ENCODE data around the gene LCN10. TPM values are rescaled to one million over a fixed set of nuclear protein-coding genes. Genes with fewer than 3 reads are reported as not detected.
A peak's percentile ranks its signal among the peaks of the same experiment; 100 is the strongest.

LCN10 gene
- total and polyA plus RNA-seq, 5 donors from 2014 or later, result 0.30 to 3.9 (median 2.6) TPM

DNA sequence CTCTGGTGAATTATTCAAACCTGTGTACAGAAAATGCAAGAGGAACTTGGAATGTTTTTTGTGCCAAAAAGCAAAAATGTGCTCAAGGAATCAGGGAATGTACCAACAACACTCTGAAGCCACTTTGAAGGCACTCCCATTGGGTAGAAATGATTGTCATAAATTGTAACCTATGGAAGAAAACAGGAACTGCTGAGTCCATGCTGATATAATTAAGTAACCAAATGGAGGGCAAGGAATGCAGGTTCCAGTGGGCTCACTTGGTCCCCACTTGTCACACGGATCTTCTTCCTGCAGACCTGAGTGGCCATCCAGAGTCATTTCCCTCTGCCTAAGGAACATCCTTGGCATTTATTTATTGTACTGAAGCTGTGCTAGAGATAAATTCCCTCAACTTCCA, 8.5 kb upstream of the LCN10 start:
- Mint-ChIP-seq H3K27ac (no peak overlapping the region), H3K36me3 (no peaks in the 10 kb centered on the region), H3K9me3 (peaks cover 2 to 22% (median 7%) of the 10 kb centered on the region in 7 donors), H3K27me3 (peaks cover 15% of the 10 kb centered on the region), H3K4me3 (no peak overlapping the region), H3K4me1 (no peaks in the 10 kb centered on the region)
- DNase-seq (no peak), ATAC-seq (ENCODE audit: low read depth in 2 of 2) (no peak)
- peaks cover 12 to 21% of the 10 kb centered on the region in 2 experiments for H3K9me3 ChIP-seq (ENCODE audit: control insufficient read depth in 2 of 2, low read length in 2 of 2)
- no peak overlapping the region for H3K27ac ChIP-seq (ENCODE audit: insufficient read depth, low read length, poor library complexity, severe bottlenecking)
- no peaks in the 10 kb centered on the region for H3K27me3 ChIP-seq (ENCODE audit: control insufficient read depth, insufficient read depth, low read length)
- H3K4me1 ChIP-seq (ENCODE audit: control insufficient read depth, insufficient read depth, low read length, poor library complexity, severe bottlenecking), result no peaks in the 10 kb centered on the region
- H3K36me3 ChIP-seq (ENCODE audit: control insufficient read depth, insufficient read depth, low read length), result no peaks in the 10 kb centered on the region
- no peak overlapping the region for H3K4me3 ChIP-seq (ENCODE audit: low read depth, low read length)

DNA sequence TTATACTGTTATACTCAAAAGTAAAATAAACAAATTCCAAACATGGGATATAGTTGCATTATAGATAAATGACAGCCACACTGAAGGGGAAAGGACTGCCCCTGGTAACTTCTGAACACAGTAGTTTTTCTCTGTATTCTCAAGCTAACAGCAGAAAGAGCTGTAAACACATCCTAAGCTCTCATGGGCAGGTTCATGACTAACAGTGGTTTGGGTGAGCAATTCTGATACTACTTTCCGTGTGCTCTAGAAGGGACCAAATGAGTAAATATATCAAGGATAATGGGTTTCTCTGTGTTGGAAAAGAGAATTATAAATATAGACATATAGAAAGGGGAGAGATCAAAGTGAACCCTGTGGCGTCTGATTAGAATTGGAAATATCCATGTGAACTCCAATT, 7.8 kb upstream of the LCN10 start:
- H3K27me3 ChIP-seq (ENCODE audit: control insufficient read depth, insufficient read depth, low read length), result no peaks in the 10 kb centered on the region
- Mint-ChIP-seq H3K4me3 (no peak overlapping the region), H3K4me1 (no peaks in the 10 kb centered on the region), H3K36me3 (no peaks in the 10 kb centered on the region), H3K27ac (no peak overlapping the region), H3K9me3 (peaks cover 1 to 20% (median 7%) of the 10 kb centered on the region in 7 donors), H3K27me3 (peaks cover 15% of the 10 kb centered on the region)
- ATAC-seq (ENCODE audit: low read depth in 2 of 2), result peak in 1 of 2 donors; percentile 34
- no peak overlapping the region for H3K4me3 ChIP-seq (ENCODE audit: low read depth, low read length)
- H3K9me3 ChIP-seq (ENCODE audit: control insufficient read depth in 2 of 2, low read length in 2 of 2), result peaks cover 10 to 21% of the 10 kb centered on the region in 2 experiments
- no peaks in the 10 kb centered on the region for H3K36me3 ChIP-seq (ENCODE audit: control insufficient read depth, insufficient read depth, low read length)
- peak in 1 of 3 donors; percentile 19 for DNase-seq
- no peaks in the 10 kb centered on the region for H3K4me1 ChIP-seq (ENCODE audit: control insufficient read depth, insufficient read depth, low read length, poor library complexity, severe bottlenecking)
- no peak overlapping the region for H3K27ac ChIP-seq (ENCODE audit: insufficient read depth, low read length, poor library complexity, severe bottlenecking)

DNA sequence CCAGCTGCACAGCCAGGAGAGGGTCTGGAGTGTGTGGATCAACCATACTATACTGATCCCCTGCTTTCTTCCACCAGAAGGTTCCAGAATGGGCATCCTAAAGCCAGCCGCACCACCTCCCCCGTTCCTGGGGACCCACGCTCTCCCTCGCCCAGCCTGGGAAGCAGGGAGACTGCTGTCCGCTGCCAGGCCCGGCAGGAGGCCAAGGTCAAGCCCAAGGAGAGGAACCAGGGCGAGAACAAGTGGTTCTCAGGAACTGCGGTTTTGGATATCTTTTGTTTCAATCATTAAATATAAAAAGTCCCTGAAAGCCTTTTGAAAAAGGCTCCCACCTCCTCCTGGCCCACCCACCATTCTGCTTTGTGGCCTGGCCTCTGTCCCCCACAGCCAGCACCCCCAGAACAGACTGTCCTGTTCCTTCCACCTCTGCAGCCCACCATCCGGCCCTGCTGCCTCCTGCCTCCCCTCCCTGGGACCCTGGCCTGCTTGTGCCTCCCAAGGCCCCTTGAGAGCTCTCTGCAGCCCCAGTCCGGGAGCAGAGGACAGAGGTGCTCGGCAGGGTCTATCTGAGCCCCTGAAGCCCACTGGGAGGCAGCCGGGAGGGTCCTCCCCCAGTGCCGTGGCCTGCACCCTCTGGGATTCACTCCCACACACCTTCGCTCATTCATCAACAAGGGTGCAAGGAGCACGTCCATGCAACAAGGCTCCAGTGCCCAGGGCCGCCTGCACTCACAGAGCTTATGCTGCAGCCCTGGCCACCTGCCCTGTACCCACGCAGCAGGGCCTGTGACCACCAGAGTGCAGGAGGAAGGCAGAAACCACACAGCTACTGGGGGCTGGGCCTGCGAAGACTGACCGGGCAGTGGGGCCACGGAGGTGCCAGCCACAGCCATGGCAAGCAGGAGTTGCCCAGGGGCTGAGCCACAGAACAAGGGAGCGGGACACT, 6.2 kb upstream of the LCN10 start:
- Histone ChIP-seq H3K27me3 (ENCODE audit: control insufficient read depth, insufficient read depth, low read length) (no peaks in the 10 kb centered on the region), H3K27ac (ENCODE audit: insufficient read depth, low read length, poor library complexity, severe bottlenecking) (no peak overlapping the region), H3K4me3 (ENCODE audit: low read depth, low read length) (no peak overlapping the region), H3K9me3 (ENCODE audit: control insufficient read depth in 2 of 2, low read length in 2 of 2) (peaks cover 10 to 21% of the 10 kb centered on the region in 2 experiments), H3K36me3 (ENCODE audit: control insufficient read depth, insufficient read depth, low read length) (no peaks in the 10 kb centered on the region), H3K4me1 (ENCODE audit: control insufficient read depth, insufficient read depth, low read length, poor library complexity, severe bottlenecking) (no peaks in the 10 kb centered on the region)
- Mint-ChIP-seq H3K4me1 (no peaks in the 10 kb centered on the region), H3K4me3 (no peak overlapping the region), H3K9me3 (peaks cover 1 to 20% (median 7%) of the 10 kb centered on the region in 7 donors), H3K27me3 (peaks cover 15% of the 10 kb centered on the region), H3K27ac (no peak overlapping the region), H3K36me3 (no peaks in the 10 kb centered on the region)
- DNase-seq, result no peak
- no peak for ATAC-seq (ENCODE audit: low read depth in 2 of 2)

DNA sequence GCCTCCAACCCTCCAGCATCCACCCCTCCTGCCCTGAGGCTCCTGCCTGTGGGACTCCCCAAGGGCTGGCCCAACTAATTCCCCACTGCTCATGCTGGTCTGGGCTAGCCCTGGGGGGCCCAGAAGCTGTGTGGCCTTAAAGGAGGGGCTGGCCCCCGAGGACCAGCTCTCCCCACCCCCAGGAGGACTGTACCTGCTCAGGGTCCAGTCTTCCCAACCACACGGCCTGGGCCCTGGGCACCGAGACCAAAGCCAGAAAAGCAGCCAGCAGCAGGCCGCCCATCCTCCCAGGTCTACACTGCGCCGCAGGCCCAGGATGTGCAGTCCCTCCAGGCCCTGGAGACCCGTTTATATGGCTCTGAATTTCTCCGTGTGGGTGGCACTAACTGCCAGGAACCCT, 5.5 kb upstream of the LCN10 start, which contains the start of gene LCN6:
Gene LCN6 (minus strand): TSS at position 325 of the 400 bp plus-strand sequence. CDS start 42 bp downstream, at position 283.
- H3K9me3 Mint-ChIP-seq, result peaks cover 1 to 20% (median 7%) of the 10 kb centered on the region in 7 donors
- H3K4me1 Mint-ChIP-seq, result no peaks in the 10 kb centered on the region
- H3K4me3 Mint-ChIP-seq, result no peak within 1 kb of the TSS
- Histone ChIP-seq H3K4me3 (ENCODE audit: low read depth, low read length) (no peak within 1 kb of the TSS), H3K4me1 (ENCODE audit: control insufficient read depth, insufficient read depth, low read length, poor library complexity, severe bottlenecking) (no peaks in the 10 kb centered on the region), H3K27ac (ENCODE audit: insufficient read depth, low read length, poor library complexity, severe bottlenecking) (no peak within 1 kb of the TSS), H3K36me3 (ENCODE audit: control insufficient read depth, insufficient read depth, low read length) (no peaks in the 10 kb centered on the region), H3K9me3 (ENCODE audit: control insufficient read depth in 2 of 2, low read length in 2 of 2) (peaks cover 10 to 21% of the 10 kb centered on the region in 2 experiments), H3K27me3 (ENCODE audit: control insufficient read depth, insufficient read depth, low read length) (no peaks in the 10 kb centered on the region)
- ATAC-seq (ENCODE audit: low read depth in 2 of 2) (no peak), DNase-seq (no peak)
- H3K27me3 Mint-ChIP-seq, result peaks cover 15% of the 10 kb centered on the region
- no peaks in the 10 kb centered on the region for H3K36me3 Mint-ChIP-seq
- H3K27ac Mint-ChIP-seq, result no peak within 1 kb of the TSS

DNA sequence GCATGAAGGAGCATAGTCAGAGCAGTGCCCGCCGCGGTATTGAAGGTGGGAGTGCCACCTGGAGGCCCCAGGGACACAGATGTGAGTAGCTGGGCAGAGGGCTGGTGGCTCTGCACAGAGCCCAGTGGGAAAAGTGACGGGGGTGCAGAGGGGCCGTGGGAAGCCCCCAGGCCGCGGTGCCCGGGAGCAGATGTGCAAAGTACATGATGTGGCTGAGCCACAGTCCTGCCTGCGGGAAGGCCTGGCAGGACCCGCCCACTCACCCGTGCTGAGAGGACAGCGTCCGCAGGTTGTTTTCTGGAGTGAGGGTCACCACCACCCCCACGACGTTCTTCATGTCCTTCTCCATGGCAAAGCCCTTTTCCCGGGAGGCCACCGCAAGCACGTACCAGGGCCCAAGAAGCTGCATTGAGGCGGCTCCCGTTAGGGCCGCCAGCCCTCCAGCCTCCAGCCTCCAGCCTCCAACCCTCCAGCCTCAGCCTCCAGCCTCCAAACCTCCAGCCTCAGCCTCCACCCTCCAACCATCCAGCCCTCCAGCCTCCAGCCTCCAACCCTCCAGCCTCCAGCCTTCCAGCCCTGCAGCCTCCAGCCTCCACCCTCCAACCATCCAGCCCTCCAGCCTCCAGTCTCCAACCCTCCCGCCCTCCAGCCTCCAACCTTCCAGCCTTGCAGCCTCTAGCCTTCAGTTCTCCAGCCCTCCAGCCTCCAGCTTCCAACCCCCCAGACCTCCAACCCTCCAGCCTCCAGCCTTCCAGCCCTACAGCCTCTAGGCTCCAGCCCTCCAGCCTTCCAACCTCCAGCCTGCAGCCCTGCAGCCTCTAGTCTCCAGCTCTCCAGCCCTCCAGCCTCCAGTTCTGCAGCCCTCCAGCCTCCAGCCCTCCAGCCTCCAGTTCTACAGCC, 4.7 kb upstream of the LCN10 start:
- peaks cover 9 to 14% of the 10 kb centered on the region in 2 experiments for H3K9me3 ChIP-seq (ENCODE audit: control insufficient read depth in 2 of 2, low read length in 2 of 2)
- no peaks in the 10 kb centered on the region for H3K27me3 ChIP-seq (ENCODE audit: control insufficient read depth, insufficient read depth, low read length)
- Mint-ChIP-seq H3K4me1 (peaks cover 0 to under 1% (median 0%) of the 10 kb centered on the region in 4 donors), H3K4me3 (no peak overlapping the region), H3K27ac (no peak overlapping the region), H3K9me3 (peaks cover 0 to 17% (median 5%) of the 10 kb centered on the region in 7 donors), H3K36me3 (no peaks in the 10 kb centered on the region), H3K27me3 (peaks cover 9% of the 10 kb centered on the region)
- peaks cover 3% of the 10 kb centered on the region for H3K4me1 ChIP-seq (ENCODE audit: control insufficient read depth, insufficient read depth, low read length, poor library complexity, severe bottlenecking)
- ATAC-seq (ENCODE audit: low read depth in 2 of 2) (no peak), DNase-seq (no peak)
- H3K4me3 ChIP-seq (ENCODE audit: low read depth, low read length), result no peak overlapping the region
- H3K36me3 ChIP-seq (ENCODE audit: control insufficient read depth, insufficient read depth, low read length), result no peaks in the 10 kb centered on the region
- no peak overlapping the region for H3K27ac ChIP-seq (ENCODE audit: insufficient read depth, low read length, poor library complexity, severe bottlenecking)

DNA sequence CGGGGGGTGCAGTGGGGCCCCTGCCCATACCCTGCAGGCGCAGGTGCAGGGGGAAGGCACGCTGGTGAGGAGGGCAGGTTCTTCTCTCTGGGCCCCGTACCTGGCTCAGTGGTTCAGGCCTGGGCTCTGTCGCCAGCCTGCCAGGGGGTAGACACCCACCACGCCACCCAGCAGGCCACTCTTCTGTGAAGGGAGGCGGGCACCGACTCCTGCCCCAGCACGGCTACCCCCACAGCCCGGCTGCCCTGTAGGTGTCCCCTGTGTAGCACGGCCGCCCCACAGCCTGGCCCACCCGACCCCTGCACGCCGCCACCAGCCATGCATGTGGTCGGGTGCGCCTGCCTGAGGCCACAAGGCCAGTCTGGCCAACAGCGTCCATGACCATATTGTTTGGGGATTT, 3.9 kb upstream of the LCN10 start:
- H3K27ac Mint-ChIP-seq, result no peak overlapping the region
- H3K9me3 Mint-ChIP-seq, result peaks cover 0 to 10% (median under 1%) of the 10 kb centered on the region in 7 donors
- no peaks in the 10 kb centered on the region for H3K36me3 Mint-ChIP-seq
- no peak for ATAC-seq (ENCODE audit: low read depth in 2 of 2)
- no peak overlapping the region for H3K4me3 Mint-ChIP-seq
- H3K4me1 ChIP-seq (ENCODE audit: control insufficient read depth, insufficient read depth, low read length, poor library complexity, severe bottlenecking), result peaks cover 11% of the 10 kb centered on the region
- H3K4me3 ChIP-seq (ENCODE audit: low read depth, low read length), result no peak overlapping the region
- no peak overlapping the region for H3K27ac ChIP-seq (ENCODE audit: insufficient read depth, low read length, poor library complexity, severe bottlenecking)
- peaks cover 6 to 7% of the 10 kb centered on the region in 2 experiments for H3K9me3 ChIP-seq (ENCODE audit: control insufficient read depth in 2 of 2, low read length in 2 of 2)
- H3K27me3 Mint-ChIP-seq, result peaks cover 4% of the 10 kb centered on the region
- no peaks in the 10 kb centered on the region for H3K27me3 ChIP-seq (ENCODE audit: control insufficient read depth, insufficient read depth, low read length)
- DNase-seq, result no peak
- no peaks in the 10 kb centered on the region for H3K36me3 ChIP-seq (ENCODE audit: control insufficient read depth, insufficient read depth, low read length)
- peaks cover 0 to 6% (median 0%) of the 10 kb centered on the region in 4 donors for H3K4me1 Mint-ChIP-seq

DNA sequence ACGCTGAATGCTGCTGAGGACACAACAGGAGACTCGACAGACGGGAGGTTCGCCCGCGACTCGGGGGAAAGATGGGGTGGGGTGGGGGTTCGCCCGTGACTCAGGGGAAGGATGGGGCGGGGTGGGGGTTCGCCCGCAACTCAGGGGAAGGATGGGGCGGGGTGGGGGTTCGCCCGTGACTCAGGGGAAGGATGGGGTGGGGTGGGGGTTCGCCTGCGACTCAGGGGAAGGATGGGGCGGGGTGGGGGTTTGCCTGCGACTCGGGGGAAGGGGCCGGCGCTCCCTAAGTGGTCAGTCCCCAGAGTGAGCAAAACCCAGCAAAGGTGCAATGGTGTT, 3.4 kb upstream of the LCN10 start:
- no peak overlapping the region for H3K4me3 Mint-ChIP-seq
- H3K27ac Mint-ChIP-seq, result no peak overlapping the region
- H3K9me3 ChIP-seq (ENCODE audit: control insufficient read depth in 2 of 2, low read length in 2 of 2), result peaks cover 1 to 3% of the 10 kb centered on the region in 2 experiments
- H3K4me1 Mint-ChIP-seq, result peaks cover 0 to 8% (median 0%) of the 10 kb centered on the region in 4 donors
- no peak overlapping the region for H3K27ac ChIP-seq (ENCODE audit: insufficient read depth, low read length, poor library complexity, severe bottlenecking)
- no peak for DNase-seq
- H3K27me3 Mint-ChIP-seq, result peaks cover 4% of the 10 kb centered on the region
- H3K27me3 ChIP-seq (ENCODE audit: control insufficient read depth, insufficient read depth, low read length), result no peaks in the 10 kb centered on the region
- peaks cover 0 to 5% (median 0%) of the 10 kb centered on the region in 7 donors for H3K9me3 Mint-ChIP-seq
- no peak for ATAC-seq (ENCODE audit: low read depth in 2 of 2)
- H3K36me3 ChIP-seq (ENCODE audit: control insufficient read depth, insufficient read depth, low read length), result no peaks in the 10 kb centered on the region
- H3K4me3 ChIP-seq (ENCODE audit: low read depth, low read length), result no peak overlapping the region
- peaks cover 16% of the 10 kb centered on the region for H3K4me1 ChIP-seq (ENCODE audit: control insufficient read depth, insufficient read depth, low read length, poor library complexity, severe bottlenecking)
- H3K36me3 Mint-ChIP-seq, result no peaks in the 10 kb centered on the region
